SJCRH30 (cell line): Measurements from ENCODE around the gene DOCK7. TPM values are rescaled to one million over a fixed set of nuclear protein-coding genes. Genes with fewer than 3 reads are reported as not detected.
"Not testable (repeated sequence)": the region's sequence is repeated elsewhere in the genome, so short reads cannot be mapped to it uniquely, and the experiment has no call there.

Experiments used
- DNase-seq, 2 experiments: peaks; one replicate each; pipeline ENCODE4 v3.0.0-alpha.2; 2015 to 2020
- H3K27ac ChIP-seq: fragments of 250-450 bp; sonication (Bioruptor Pico); 2 replicates; pipeline ENCODE4 v1.5.1; 2020; ENCODE audit warnings: mild to moderate bottlenecking, moderate library complexity
- H3K27me3 ChIP-seq: fragments of 250-450 bp; sonication (Bioruptor Pico); 2 replicates; pipeline ENCODE4 v1.5.1; 2020; ENCODE audit warnings: mild to moderate bottlenecking, moderate library complexity
- H3K36me3 ChIP-seq: fragments of 250-450 bp; sonication (Bioruptor Pico); 2 replicates; pipeline ENCODE4 v1.5.1; 2020; ENCODE audit warnings: mild to moderate bottlenecking, moderate library complexity
- H3K4me1 ChIP-seq: fragments of 250-450 bp; sonication (Bioruptor Pico); 2 replicates; pipeline ENCODE4 v1.5.1; 2020; ENCODE audit warnings: mild to moderate bottlenecking, moderate library complexity
- H3K4me3 ChIP-seq: fragments of 250-450 bp; sonication (Bioruptor Pico); 2 replicates; pipeline ENCODE4 v1.5.1; 2020; ENCODE audit warnings: mild to moderate bottlenecking, moderate library complexity
- H3K9me3 ChIP-seq: fragments of 250-450 bp; sonication (Bioruptor Pico); replicated peaks from 2 replicates; pipeline ENCODE4 v1.5.1; 2020; ENCODE audit warnings: mild to moderate bottlenecking, moderate library complexity
- total RNA-seq: library from RNA; depleted of rRNA; stranded (reverse); fragments of >200 nt; shearing (Covaris generic); gene quantifications from 2 replicates; pipeline ENCODE4 v1.2.3, GENCODE V29; 2014

Gene DOCK7
- total RNA-seq, 1 experiment from 2014 or later, result 72.2 TPM

DNA sequence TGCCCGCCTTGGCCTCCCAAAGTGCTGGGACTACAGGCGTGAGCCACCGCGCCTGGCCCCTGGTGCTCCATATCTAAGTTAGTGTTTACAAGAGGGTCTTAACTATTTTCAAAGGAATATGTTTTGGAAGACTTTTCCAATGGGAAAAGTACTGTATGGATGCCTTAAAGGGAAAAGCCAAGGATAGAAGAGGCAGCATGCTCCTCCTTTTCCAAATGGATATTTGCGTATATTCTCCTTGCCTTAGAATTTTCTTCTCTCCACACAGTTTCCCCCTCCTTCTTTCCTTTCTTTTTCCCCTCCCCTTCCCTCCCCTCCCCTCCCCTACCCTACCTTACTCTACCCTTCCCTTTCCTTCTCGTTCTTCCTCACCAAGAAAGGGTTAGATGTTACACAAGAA, 29.3 kb upstream of the DOCK7 start:
- Histone ChIP-seq H3K36me3 (no peaks in the 10 kb centered on the region), H3K9me3 (no peaks in the 10 kb centered on the region; the same call in 1 of the 2 replicates), H3K27ac (no peak overlapping the region), H3K4me3 (no peak overlapping the region), H3K4me1 (no peaks in the 10 kb centered on the region), H3K27me3 (no peaks in the 10 kb centered on the region)
- no peak for DNase-seq

DNA sequence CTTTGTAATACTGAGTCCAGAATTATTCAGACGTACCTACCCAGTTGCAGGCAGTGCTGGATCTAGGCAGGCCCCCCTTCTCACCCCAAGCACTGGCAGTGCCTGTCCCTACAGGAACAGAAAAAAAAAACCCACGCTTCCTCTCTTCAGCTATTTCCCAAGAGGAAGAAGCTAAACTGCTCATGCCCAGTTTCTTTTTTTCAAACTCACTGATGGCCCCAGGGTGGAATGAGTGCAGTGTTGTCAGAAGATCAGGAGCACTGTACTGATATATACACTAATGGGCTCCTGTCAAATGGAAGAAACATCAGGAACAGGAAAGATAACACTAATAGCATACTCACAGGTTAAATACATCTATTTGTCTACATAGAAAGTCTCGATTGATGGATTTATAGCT, 28.2 kb upstream of the DOCK7 start:
- no peak for DNase-seq
- no peaks in the 10 kb centered on the region; the same call in 1 of the 2 replicates for H3K9me3 ChIP-seq
- H3K4me1 ChIP-seq, result no peaks in the 10 kb centered on the region
- H3K4me3 ChIP-seq, result no peak overlapping the region
- no peaks in the 10 kb centered on the region for H3K36me3 ChIP-seq
- no peak overlapping the region for H3K27ac ChIP-seq
- H3K27me3 ChIP-seq, result no peaks in the 10 kb centered on the region

DNA sequence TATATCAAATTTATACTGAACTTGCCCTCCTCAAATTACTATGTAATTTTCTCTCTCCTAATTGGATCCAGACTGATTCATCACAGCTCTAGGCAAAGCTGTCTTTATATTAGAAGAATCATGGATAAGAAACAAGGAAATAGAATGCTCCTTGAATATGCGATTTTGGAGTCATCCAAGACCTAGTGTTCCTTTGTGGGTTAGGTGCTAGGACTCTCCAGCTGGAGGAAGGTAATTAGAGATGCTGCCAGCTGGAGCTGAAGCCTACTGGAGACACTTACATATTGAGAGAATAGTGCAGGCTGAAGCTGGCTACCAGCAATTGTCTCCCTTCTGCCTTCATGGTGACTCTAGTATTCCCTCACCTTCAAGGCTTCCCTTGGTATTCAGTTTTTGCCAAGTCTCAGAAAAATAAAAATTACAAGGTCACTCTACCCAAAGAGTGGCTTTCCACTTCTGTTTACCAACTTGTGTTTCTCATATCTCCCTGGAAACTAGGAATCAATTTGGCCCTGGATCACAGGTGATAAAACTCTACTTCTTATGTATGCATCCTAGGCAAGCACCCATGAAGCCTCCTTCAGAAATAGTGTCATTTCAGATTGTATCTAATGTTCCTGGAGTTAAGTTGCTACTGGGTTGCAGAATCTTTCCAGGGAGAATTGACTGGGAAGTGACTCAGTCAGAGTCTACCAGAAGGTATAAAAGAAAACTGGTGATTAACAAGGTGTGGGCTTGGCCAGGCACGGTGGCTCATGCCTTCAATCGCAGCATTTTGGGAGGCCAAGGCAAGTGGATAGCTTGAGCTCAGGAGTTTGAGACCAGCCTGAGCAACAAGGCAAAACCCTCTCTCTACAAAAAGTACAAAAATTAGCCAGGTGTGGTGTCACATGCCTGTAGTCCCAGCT, 24.4 kb upstream of the DOCK7 start:
- Histone ChIP-seq H3K4me1 (no peaks in the 10 kb centered on the region), H3K9me3 (no peaks in the 10 kb centered on the region; the same call in 1 of the 2 replicates), H3K27ac (no peak overlapping the region), H3K27me3 (no peaks in the 10 kb centered on the region), H3K4me3 (no peak overlapping the region), H3K36me3 (no peaks in the 10 kb centered on the region)
- DNase-seq, result no peak

- no peak for DNase-seq
- H3K4me3 ChIP-seq, result no peak overlapping the region
- H3K9me3 ChIP-seq, result 0 out of 2 replicates have a peak, but pooled peaks cover 2% of the 10 kb centered on the region
- H3K27me3 ChIP-seq, result no peaks in the 10 kb centered on the region
- H3K27ac ChIP-seq, result no peak overlapping the region
- H3K36me3 ChIP-seq, result no peaks in the 10 kb centered on the region
- no peaks in the 10 kb centered on the region for H3K4me1 ChIP-seq
These were observed 19.5 kb upstream of the DOCK7 start for GRCh38 chr1:62707744-62708120.

GRCh38 chr1:62706985-62707743, 19.0 kb upstream of the DOCK7 start:
- no peaks in the 10 kb centered on the region for H3K36me3 ChIP-seq
- H3K9me3 ChIP-seq, result 0 out of 2 replicates have a peak, but pooled peaks cover 2% of the 10 kb centered on the region
- H3K27ac ChIP-seq, result no peak overlapping the region
- no peaks in the 10 kb centered on the region for H3K27me3 ChIP-seq
- no peak overlapping the region for H3K4me3 ChIP-seq
- no peaks in the 10 kb centered on the region for H3K4me1 ChIP-seq
- DNase-seq, result no peak

- H3K36me3 ChIP-seq, H3K27me3 ChIP-seq, H3K4me1 ChIP-seq, H3K9me3 ChIP-seq, H3K27ac ChIP-seq, DNase-seq, H3K4me3 ChIP-seq: not testable (repeated sequence)
These were observed 10.0 kb upstream of the DOCK7 start for GRCh38 chr1:62698161-62698560.

DNA sequence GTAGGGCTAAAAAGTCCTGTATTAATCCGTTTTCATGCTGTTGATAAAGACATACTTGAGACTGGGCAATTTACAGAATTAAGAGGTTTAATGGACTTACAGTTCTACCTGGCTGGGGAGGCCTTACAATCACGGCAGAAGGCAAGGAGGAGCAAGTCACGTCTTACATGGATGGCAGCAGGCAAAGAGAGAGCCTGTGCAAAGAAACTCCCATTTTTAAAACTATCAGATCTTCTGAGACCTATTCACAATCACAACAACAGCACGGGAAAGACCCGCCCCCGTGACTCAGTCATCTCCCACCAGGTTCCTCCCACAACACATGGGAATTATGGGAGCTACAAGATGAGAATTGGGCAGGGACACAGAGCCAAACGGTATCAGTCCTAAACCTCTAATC, 6.3 kb upstream of the DOCK7 start:
- not testable (repeated sequence) for DNase-seq, H3K9me3 ChIP-seq, H3K27me3 ChIP-seq, H3K4me1 ChIP-seq, H3K36me3 ChIP-seq, H3K4me3 ChIP-seq, H3K27ac ChIP-seq

- Histone ChIP-seq H3K4me1 (peaks cover 4% of the 10 kb centered on the region; the same call in 1 of the 2 replicates), H3K27me3 (no peaks in the 10 kb centered on the region), H3K9me3 (no peaks in the 10 kb centered on the region), H3K4me3 (no peak overlapping the region), H3K36me3 (no peaks in the 10 kb centered on the region), H3K27ac (no peak overlapping the region)
- DNase-seq, result no peak
These were observed 4.9 kb upstream of the DOCK7 start for GRCh38 chr1:62693123-62693522.

- Histone ChIP-seq H3K27ac (no peak overlapping the region), H3K4me3 (no peak overlapping the region), H3K27me3 (no peaks in the 10 kb centered on the region), H3K4me1 (peaks cover 4% of the 10 kb centered on the region; the same call in 1 of the 2 replicates), H3K9me3 (no peaks in the 10 kb centered on the region), H3K36me3 (no peaks in the 10 kb centered on the region)
- no peak for DNase-seq
These were observed 3.1 kb upstream of the DOCK7 start for GRCh38 chr1:62691062-62691844.

DNA sequence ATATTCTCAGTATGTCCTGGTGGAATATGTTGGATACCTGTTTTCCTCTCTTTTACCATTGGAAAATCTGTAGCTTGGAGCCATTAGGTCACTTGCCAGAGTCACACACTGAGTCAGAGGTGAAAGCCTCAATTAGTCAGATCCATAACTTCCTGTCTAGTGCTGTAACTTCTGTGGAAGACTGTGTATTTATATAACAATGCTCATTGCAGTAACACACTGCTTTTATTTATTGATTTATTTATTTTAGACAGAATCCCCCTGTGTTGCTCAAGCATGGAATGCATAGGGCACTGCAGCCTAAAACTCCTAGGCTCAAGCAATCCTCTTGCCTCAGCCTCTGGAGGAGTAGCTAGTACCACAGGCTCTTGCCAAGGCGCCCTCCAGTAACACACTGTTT, 1.3 kb upstream of the DOCK7 start:
- Histone ChIP-seq H3K9me3 (no peaks in the 10 kb centered on the region), H3K4me3 (no peak overlapping the region), H3K27me3 (no peaks in the 10 kb centered on the region), H3K4me1 (peaks cover 4% of the 10 kb centered on the region; the same call in 1 of the 2 replicates), H3K36me3 (no peaks in the 10 kb centered on the region), H3K27ac (no peak overlapping the region)
- DNase-seq, result no peak

DNA sequence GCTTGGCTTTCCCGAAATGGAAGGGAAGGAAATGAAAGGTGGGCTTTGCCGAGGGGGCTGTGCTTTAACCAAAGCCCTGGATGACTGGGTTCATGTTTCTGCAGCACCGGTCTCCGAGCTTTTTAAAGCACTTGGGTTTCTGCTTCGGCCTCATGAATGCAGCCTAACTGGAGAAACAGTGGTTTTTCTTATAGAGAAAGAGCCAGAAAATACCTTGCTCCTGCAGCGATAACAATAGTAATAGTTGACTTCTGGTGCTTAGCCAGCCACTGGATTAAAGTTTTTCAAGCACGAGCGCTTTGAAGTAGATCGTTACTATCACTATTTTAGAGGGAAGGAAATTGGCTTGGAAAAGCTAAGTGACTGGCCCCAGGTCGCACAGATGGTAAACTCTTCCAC, 500 bp upstream of the DOCK7 start:
- peak overlapping the region; percentile 34 for H3K27ac ChIP-seq
- no peaks in the 10 kb centered on the region for H3K27me3 ChIP-seq
- no peak for DNase-seq
- H3K4me3 ChIP-seq, result peak overlapping the region; percentile 66
- H3K36me3 ChIP-seq, result no peaks in the 10 kb centered on the region
- no peaks in the 10 kb centered on the region for H3K9me3 ChIP-seq
- peaks cover 4% of the 10 kb centered on the region; the same call in 1 of the 2 replicates for H3K4me1 ChIP-seq

DNA sequence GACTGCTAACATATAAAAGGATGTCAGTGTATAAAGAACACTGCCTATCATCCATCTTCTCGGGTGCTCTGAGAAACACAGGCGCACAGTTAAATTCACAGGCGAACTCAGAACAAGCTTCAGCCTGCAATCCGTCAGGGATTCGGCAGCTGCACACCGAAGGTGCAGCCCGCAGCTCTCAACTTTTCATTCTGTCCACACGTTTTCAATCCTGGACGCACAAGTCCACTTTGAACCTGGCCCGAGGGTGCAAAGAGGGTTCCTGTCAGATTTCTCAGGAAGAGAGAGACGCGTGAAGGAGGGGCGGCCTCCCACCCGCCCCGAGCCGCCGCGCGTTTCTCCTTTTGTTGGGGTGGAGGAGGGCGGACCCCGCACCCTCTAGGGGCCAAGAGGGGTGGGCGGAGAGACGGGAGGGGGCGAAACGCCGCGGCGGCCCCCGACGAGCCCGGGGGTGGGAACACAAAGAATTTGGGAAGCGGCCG, 724 bp downstream of the DOCK7 start:
- Histone ChIP-seq H3K4me3 (peak overlapping the region; percentile 66), H3K36me3 (no peaks in the 10 kb centered on the region), H3K4me1 (peaks cover 4% of the 10 kb centered on the region; the same call in 1 of the 2 replicates), H3K27me3 (no peaks in the 10 kb centered on the region), H3K27ac (peak overlapping the region; percentile 73), H3K9me3 (no peaks in the 10 kb centered on the region)
- peak; percentile 60 to 68 for DNase-seq

GRCh38 chr1:62686822-62687221, 1.4 kb downstream of the DOCK7 start:
- no peaks in the 10 kb centered on the region for H3K9me3 ChIP-seq
- H3K27me3 ChIP-seq, result no peaks in the 10 kb centered on the region
- peak overlapping the region; percentile 66 for H3K4me3 ChIP-seq
- no peak overlapping the region for H3K27ac ChIP-seq
- H3K36me3 ChIP-seq, result no peaks in the 10 kb centered on the region
- peaks cover 4% of the 10 kb centered on the region; the same call in 1 of the 2 replicates for H3K4me1 ChIP-seq
- no peak for DNase-seq

- H3K36me3 ChIP-seq, result no peaks in the 10 kb centered on the region
- no peaks in the 10 kb centered on the region for H3K27me3 ChIP-seq
- no peak overlapping the region for H3K4me3 ChIP-seq
- 0 out of 2 replicates have a peak, but pooled peaks cover 3% of the 10 kb centered on the region for H3K9me3 ChIP-seq
- no peak for DNase-seq
- peaks cover 4% of the 10 kb centered on the region; the same call in 1 of the 2 replicates for H3K4me1 ChIP-seq
- no peak overlapping the region for H3K27ac ChIP-seq
These were observed 2.7 kb downstream of the DOCK7 start for GRCh38 chr1:62685431-62685859.
